ENCODE measurements around the gene JMJD1C.

DNA sequence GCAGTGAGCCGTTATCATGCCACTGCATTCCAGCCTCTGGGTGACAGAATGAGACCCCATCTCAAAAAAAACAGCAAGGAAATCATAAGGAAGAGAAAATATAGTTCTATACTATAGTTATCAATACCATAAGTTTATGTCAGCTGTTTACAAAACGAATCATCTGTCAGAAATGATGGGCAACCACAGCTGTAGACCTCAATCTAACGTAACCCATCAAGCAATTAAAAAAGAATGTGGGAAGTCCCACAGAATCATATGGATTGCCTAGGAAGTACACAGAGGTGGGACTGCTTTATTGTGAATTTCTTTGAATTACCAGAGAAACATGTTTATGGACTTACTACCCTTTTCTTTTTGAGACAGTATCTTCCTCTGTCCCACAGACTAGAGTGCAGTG lies 325.7 kb downstream of the JMJD1C start:
- no peak for TF ChIP-seq POLR2A (IDR thresholded peaks at IDR 0.05; ENCODE audit: low read depth, low read length)
- TF ChIP-seq, protein P1, sequence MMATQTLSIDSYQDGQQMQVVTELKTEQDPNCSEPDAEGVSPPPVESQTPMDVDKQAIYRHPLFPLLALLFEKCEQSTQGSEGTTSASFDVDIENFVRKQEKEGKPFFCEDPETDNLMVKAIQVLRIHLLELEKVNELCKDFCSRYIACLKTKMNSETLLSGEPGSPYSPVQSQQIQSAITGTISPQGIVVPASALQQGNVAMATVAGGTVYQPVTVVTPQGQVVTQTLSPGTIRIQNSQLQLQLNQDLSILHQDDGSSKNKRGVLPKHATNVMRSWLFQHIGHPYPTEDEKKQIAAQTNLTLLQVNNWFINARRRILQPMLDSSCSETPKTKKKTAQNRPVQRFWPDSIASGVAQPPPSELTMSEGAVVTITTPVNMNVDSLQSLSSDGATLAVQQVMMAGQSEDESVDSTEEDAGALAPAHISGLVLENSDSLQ (IDR thresholded peaks at IDR 0.05), result no peak
- TF ChIP-seq CREM (IDR thresholded peaks at IDR 0.05; ENCODE audit: low read depth), result no peak
- TF ChIP-seq FOXM1 (IDR thresholded peaks at IDR 0.05; ENCODE audit: low read depth, low read length), result no peak
- TF ChIP-seq, protein P2, sequence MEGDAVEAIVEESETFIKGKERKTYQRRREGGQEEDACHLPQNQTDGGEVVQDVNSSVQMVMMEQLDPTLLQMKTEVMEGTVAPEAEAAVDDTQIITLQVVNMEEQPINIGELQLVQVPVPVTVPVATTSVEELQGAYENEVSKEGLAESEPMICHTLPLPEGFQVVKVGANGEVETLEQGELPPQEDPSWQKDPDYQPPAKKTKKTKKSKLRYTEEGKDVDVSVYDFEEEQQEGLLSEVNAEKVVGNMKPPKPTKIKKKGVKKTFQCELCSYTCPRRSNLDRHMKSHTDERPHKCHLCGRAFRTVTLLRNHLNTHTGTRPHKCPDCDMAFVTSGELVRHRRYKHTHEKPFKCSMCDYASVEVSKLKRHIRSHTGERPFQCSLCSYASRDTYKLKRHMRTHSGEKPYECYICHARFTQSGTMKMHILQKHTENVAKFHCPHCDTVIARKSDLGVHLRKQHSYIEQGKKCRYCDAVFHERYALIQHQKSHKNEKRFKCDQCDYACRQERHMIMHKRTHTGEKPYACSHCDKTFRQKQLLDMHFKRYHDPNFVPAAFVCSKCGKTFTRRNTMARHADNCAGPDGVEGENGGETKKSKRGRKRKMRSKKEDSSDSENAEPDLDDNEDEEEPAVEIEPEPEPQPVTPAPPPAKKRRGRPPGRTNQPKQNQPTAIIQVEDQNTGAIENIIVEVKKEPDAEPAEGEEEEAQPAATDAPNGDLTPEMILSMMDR (IDR thresholded peaks at IDR 0.05 in 2 of 3, conservative IDR thresholded peaks at IDR 0.05 in 1 of 3; ENCODE audit: control insufficient read depth in 2 of 3, extremely low read depth in 1 of 3, insufficient read depth in 1 of 3, low read depth in 3 of 3, low read length in 3 of 3), result no peak
- no peak for TF ChIP-seq CHD1 (IDR thresholded peaks at IDR 0.05; ENCODE audit: low read depth, low read length)
- TF ChIP-seq EZH2 (IDR thresholded peaks at IDR 0.05; ENCODE audit: borderline replicate concordance, control insufficient read depth, low read depth, low read length), result no peak
- no peak for TF ChIP-seq CBX5 (IDR thresholded peaks at IDR 0.05; ENCODE audit: low read depth)
- no peak for TF ChIP-seq EP300 (IDR thresholded peaks at IDR 0.05; ENCODE audit: borderline replicate concordance in 1 of 2, control insufficient read depth in 1 of 2, low read depth in 2 of 2, low read length in 2 of 2)
- TF ChIP-seq, protein P3, sequence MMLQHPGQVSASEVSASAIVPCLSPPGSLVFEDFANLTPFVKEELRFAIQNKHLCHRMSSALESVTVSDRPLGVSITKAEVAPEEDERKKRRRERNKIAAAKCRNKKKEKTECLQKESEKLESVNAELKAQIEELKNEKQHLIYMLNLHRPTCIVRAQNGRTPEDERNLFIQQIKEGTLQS (IDR thresholded peaks at IDR 0.05; ENCODE audit: borderline replicate concordance, extremely low read depth, low read depth, low read length), result no peak
- TF ChIP-seq, protein P4, sequence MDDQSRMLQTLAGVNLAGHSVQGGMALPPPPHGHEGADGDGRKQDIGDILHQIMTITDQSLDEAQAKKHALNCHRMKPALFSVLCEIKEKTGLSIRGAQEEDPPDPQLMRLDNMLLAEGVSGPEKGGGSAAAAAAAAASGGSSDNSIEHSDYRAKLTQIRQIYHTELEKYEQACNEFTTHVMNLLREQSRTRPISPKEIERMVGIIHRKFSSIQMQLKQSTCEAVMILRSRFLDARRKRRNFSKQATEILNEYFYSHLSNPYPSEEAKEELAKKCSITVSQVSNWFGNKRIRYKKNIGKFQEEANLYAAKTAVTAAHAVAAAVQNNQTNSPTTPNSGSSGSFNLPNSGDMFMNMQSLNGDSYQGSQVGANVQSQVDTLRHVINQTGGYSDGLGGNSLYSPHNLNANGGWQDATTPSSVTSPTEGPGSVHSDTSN (IDR thresholded peaks at IDR 0.05; ENCODE audit: insufficient replicate concordance, low read depth, low read length), result no peak
- TF ChIP-seq, protein P5, sequence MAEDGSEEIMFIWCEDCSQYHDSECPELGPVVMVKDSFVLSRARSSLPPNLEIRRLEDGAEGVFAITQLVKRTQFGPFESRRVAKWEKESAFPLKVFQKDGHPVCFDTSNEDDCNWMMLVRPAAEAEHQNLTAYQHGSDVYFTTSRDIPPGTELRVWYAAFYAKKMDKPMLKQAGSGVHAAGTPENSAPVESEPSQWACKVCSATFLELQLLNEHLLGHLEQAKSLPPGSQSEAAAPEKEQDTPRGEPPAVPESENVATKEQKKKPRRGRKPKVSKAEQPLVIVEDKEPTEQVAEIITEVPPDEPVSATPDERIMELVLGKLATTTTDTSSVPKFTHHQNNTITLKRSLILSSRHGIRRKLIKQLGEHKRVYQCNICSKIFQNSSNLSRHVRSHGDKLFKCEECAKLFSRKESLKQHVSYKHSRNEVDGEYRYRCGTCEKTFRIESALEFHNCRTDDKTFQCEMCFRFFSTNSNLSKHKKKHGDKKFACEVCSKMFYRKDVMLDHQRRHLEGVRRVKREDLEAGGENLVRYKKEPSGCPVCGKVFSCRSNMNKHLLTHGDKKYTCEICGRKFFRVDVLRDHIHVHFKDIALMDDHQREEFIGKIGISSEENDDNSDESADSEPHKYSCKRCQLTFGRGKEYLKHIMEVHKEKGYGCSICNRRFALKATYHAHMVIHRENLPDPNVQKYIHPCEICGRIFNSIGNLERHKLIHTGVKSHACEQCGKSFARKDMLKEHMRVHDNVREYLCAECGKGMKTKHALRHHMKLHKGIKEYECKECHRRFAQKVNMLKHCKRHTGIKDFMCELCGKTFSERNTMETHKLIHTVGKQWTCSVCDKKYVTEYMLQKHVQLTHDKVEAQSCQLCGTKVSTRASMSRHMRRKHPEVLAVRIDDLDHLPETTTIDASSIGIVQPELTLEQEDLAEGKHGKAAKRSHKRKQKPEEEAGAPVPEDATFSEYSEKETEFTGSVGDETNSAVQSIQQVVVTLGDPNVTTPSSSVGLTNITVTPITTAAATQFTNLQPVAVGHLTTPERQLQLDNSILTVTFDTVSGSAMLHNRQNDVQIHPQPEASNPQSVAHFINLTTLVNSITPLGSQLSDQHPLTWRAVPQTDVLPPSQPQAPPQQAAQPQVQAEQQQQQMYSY (CRISPR knock-in tag; IDR thresholded peaks at IDR 0.05), result no peak
- no peak for TF ChIP-seq NRF1 (conservative IDR thresholded peaks at IDR 0.05; ENCODE audit: low read depth, low read length)

All from GM12878 (cell line).